K562 (cell line): ENCODE results near the gene CTCF. TPM values are rescaled to one million over a fixed set of nuclear protein-coding genes. Genes with fewer than 3 reads are reported as not detected.

Source experiments
- ATAC-seq: fragments of 200-7000 bp; cut with Tn5 transposase; 3 replicates; pipeline ENCODE4 v1.9.1; 2020; ENCODE audit warnings: moderate library complexity
- BruUV-seq: library from RNA; stranded (reverse); fragments of 400-500 nt; replicated peaks from 2 replicates; lab custom pipeline; 2021; lab: Mats Ljungman, UMichigan
- CTCF ChIA-PET: fragments of 300-600 bp; formaldehyde crosslinking; extraction: SDS; loops from one replicate; lab custom pipeline; 2021; ENCODE audit warnings: low intra/inter-chr PET ratio; lab: Yijun Ruan, JAX
- POLR2A ChIA-PET: fragments of 300-600, 350-650 bp; sonication (Branson Sonifier 250); formaldehyde crosslinking; extraction: SDS; loops from one replicate; lab custom pipeline; 2021; ENCODE audit warnings: antibody characterized with exemption, inconsistent platforms; lab: Yijun Ruan, JAX
- DNase-seq, 4 experiments: peaks; one replicate each; pipeline versions ENCODE4 v3.0.0 to v3.0.0-alpha.2; 2011 to 2018; ENCODE audit warnings: low spot score in 3 of 4, mixed read lengths in 3 of 4; ENCODE audit errors: extremely low read depth in 1 of 4
- FAIRE-seq: peaks from 2 replicates; lab custom pipeline; 2011; peaks lifted over from hg19 to GRCh38; lab: Jason Lieb, UNC
- H2AFZ ChIP-seq: 2 replicates; pipeline ENCODE4 v1.6.0; 2011; ENCODE audit warnings: low read depth, low read length, control low read depth, inconsistent platforms
- H3K27ac ChIP-seq: fragments of 200-600 bp; 3 replicates; pipeline ENCODE4 v1.8.0; 2011; ENCODE audit warnings: low read depth, mild to moderate bottlenecking, control low read depth, inconsistent platforms, low read length, moderate library complexity, mixed read lengths; ENCODE audit errors: extremely low read depth
- H3K27me3 ChIP-seq, 2 experiments: fragments of 300-600 bp in 1 of 2; 2 replicates in 1 of 2; 3 replicates in 1 of 2; pipeline versions ENCODE4 v1.6.0 to v1.8.0; 2011; ENCODE audit warnings: inconsistent platforms in 2 of 2, low read length in 2 of 2, mild to moderate bottlenecking in 1 of 2, mixed read lengths in 1 of 2, moderate library complexity in 1 of 2; ENCODE audit not compliant: control insufficient read depth in 2 of 2, insufficient read depth in 2 of 2
- H3K36me3 ChIP-seq: fragments of 300-600 bp; 3 replicates; pipeline ENCODE4 v1.8.0; 2011; ENCODE audit warnings: mild to moderate bottlenecking, low read length, inconsistent platforms; ENCODE audit not compliant: control insufficient read depth, insufficient read depth
- H3K4me1 ChIP-seq, 2 experiments: fragments of 200-600 bp in 1 of 2; replicated peaks in 1 of 2; 2 replicates in 1 of 2; 3 replicates in 1 of 2; pipeline versions ENCODE4 v1.5.1 to v1.8.0; 2011; ENCODE audit warnings: inconsistent platforms in 2 of 2, low read length in 2 of 2, mild to moderate bottlenecking in 1 of 2, mixed read lengths in 1 of 2, moderate library complexity in 1 of 2; ENCODE audit not compliant: control insufficient read depth in 2 of 2, insufficient read depth in 2 of 2
- H3K4me2 ChIP-seq: 2 replicates; pipeline ENCODE4 v1.6.1; 2011; ENCODE audit warnings: low read length, control low read depth, inconsistent platforms, mixed read lengths; ENCODE audit not compliant: insufficient read depth
- H3K4me3 ChIP-seq: fragments of 200-600 bp; sonication (generic), shearing (Covaris generic); 2 replicates; pipeline ENCODE4 v1.5.1; 2016; ENCODE audit warnings: control low read depth, inconsistent platforms
- H3K79me2 ChIP-seq: fragments of 200-600 bp; 3 replicates; pipeline ENCODE4 v1.8.0; 2011; ENCODE audit warnings: low read length, inconsistent platforms; ENCODE audit not compliant: control insufficient read depth, insufficient read depth
- H3K9ac ChIP-seq, 2 experiments: 2 replicates each; pipeline versions ENCODE4 v1.6.0 to v1.6.1; 2011; ENCODE audit warnings: low read depth in 2 of 2, low read length in 2 of 2, control low read depth in 1 of 2, inconsistent platforms in 1 of 2, mild to moderate bottlenecking in 1 of 2, mixed read lengths in 1 of 2; ENCODE audit not compliant: insufficient read depth in 1 of 2
- H3K9me1 ChIP-seq: one replicate; pipeline ENCODE4 v1.6.0; 2011; ENCODE audit warnings: inconsistent platforms, mild to moderate bottlenecking, low read length, moderate library complexity; ENCODE audit not compliant: control insufficient read depth, insufficient read depth
- H3K9me3 ChIP-seq: replicated peaks from 2 replicates; pipeline ENCODE4 v1.5.1; 2011; ENCODE audit warnings: low read depth, low read length, inconsistent platforms; ENCODE audit not compliant: control insufficient read depth, insufficient read depth
- H4K20me1 ChIP-seq: replicated peaks from 2 replicates; pipeline ENCODE4 v1.6.1; 2011; ENCODE audit warnings: low read length, inconsistent platforms, mixed read lengths; ENCODE audit not compliant: control insufficient read depth, insufficient read depth
- CBX8 ChIP-seq: fragments of 200-600 bp; sonication (generic); IDR thresholded peaks from 2 replicates; pipeline ENCODE4 v1.6.1; 2012; ENCODE audit warnings: borderline replicate concordance, mixed run types, low read depth, mild to moderate bottlenecking, moderate library complexity, mixed read lengths, low read length, control low read depth, inconsistent platforms; ENCODE audit not compliant: poor library complexity, severe bottlenecking; ENCODE audit errors: extremely low read depth
- DDX20 ChIP-seq: fragments of 450-650 bp; IDR thresholded peaks from 2 replicates; pipeline ENCODE4 v1.6.1; 2016; ENCODE audit warnings: missing genetic modification characterization, low read depth, mild to moderate bottlenecking, missing compliant biosample characterization, moderate library complexity
- DLX4 ChIP-seq: fragments of 250-450 bp; sonication (Bioruptor Pico); IDR thresholded peaks from 2 replicates; pipeline ENCODE4 v1.6.1; 2021; ENCODE audit warnings: mild to moderate bottlenecking
- KLF10 ChIP-seq: fragments of 250-450 bp; sonication (Bioruptor Pico); IDR thresholded peaks from 2 replicates; pipeline ENCODE4 v1.6.1; 2021; ENCODE audit warnings: matching md5 sums
- KLF6 ChIP-seq: fragments of 250-450 bp; sonication (Bioruptor Pico); IDR thresholded peaks from 2 replicates; pipeline ENCODE4 v1.4.0; 2020; ENCODE audit warnings: mild to moderate bottlenecking, moderate library complexity, borderline replicate concordance
- MXI1 ChIP-seq: IDR thresholded peaks from 2 replicates; pipeline ENCODE4 v1.6.1; 2011; ENCODE audit warnings: low read depth, mild to moderate bottlenecking, improper control_type of control experiment, low read length
- NBN ChIP-seq: fragments of 450-650 bp; IDR thresholded peaks from 2 replicates; pipeline ENCODE4 v1.6.1; 2016; ENCODE audit warnings: low read depth, mild to moderate bottlenecking
- NR1H2 ChIP-seq: sonication (generic); formaldehyde crosslinking; IDR thresholded peaks from 2 replicates; pipeline ENCODE4 v1.4.0; 2020; ENCODE audit warnings: mild to moderate bottlenecking, missing genetic modification reagents
- ZNF175 ChIP-seq: fragments of 200-800 bp; sonication (Bioruptor generic); IDR thresholded peaks from 2 replicates; pipeline ENCODE4 v1.6.1; 2016; ENCODE audit warnings: low read depth, mild to moderate bottlenecking, missing genetic modification characterization, missing compliant biosample characterization
- in situ Hi-C: fragments of 300-500 bp; cut with MboI; formaldehyde crosslinking; loops from 4 replicates; pipeline ENCODE4 v1.15.0; 2018; ENCODE audit warnings: inconsistent platforms, mixed read lengths
- intact Hi-C: fragments of 100-400 bp; cut with micrococcal nuclease; formaldehyde crosslinking; loops from 2 replicates; pipeline ENCODE4 v1.14.2; 2022
- polyA plus RNA-seq, 8 experiments: library from polyadenylated mRNA; depleted of rRNA in 4 of 8; stranded (reverse) in 5 of 8; unstranded in 3 of 8; fragments of >200 nt; fragmentation: Nextera tagmentation in 2 of 8; fragmentation: Illumina TruSeq in 1 of 8; extraction: Ambion mirVana in 2 of 8; extraction: Trizol in 1 of 8; gene quantifications; 2 replicates each; pipeline versions ENCODE4 v1.2.1 to v1.2.3, GENCODE V29; 2011 to 2014; ENCODE audit warnings: inconsistent platforms in 1 of 8, missing spikeins in 1 of 8
- total RNA-seq, 7 experiments: library from RNA; depleted of rRNA in 6 of 7; stranded (reverse); fragments of >200 nt in 6 of 7; fragmentation: Illumina TruSeq in 2 of 7; extraction: Trizol in 2 of 7; gene quantifications; 2 replicates each; pipeline versions ENCODE4 v1.2.1 to v1.2.3, GENCODE V29; 2011 to 2021; ENCODE audit warnings: low replicate concordance in 1 of 7

CTCF gene
- total and polyA plus RNA-seq, 9 of the 15 experiments (the other 6 are each of a cell fraction or from before 2014, with no cell fraction given): 7.8 to 49.2 (median 33.9) TPM

- no peak for TF ChIP-seq DLX4
- TF ChIP-seq KLF6: no peak
- no peak for TF ChIP-seq ZNF175 (CRISPR knock-in tag)
- TF ChIP-seq NR1H2: no peak
- TF ChIP-seq DDX20 (tag): no peak
- no peak for TF ChIP-seq NBN
- TF ChIP-seq MXI1: no peak
- no peak for TF ChIP-seq KLF10 (CRISPR knock-in tag)
- TF ChIP-seq, all 486 proteins: peak for 0
These were observed 99.7 kb downstream of the CTCF start (continued) for GRCh38 chr16:67661886-67662652.

DNA sequence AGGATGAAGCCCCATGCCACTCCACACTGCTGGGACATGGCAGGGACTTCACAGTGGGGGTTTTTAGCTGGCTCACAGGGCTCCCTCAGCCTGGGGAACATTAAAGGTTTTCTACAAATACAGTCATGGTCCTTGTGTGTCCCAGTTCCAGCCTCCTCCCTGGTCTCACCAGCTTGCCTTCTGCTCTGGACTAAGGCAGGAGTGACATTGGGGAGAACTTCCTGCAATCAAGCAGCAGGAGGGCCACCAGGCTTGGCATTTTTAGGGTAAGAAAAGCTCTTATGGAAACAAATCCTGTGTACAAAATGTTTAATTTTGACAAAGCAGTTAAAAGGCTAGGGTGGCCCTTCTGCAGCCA is 100.3 kb downstream of the CTCF start:
- in situ Hi-C loops: no loop called here
- peaks cover 17% of the 10 kb centered on the region for H3K79me2 ChIP-seq
- H3K9ac ChIP-seq: 0 out of 4 replicates have a peak overlapping the region, but pooled peaks of 1 of the 2 experiments have one; percentile 14
- no peaks in the 10 kb centered on the region for H3K27me3 ChIP-seq
- H2AFZ ChIP-seq: no peak overlapping the region
- no peak overlapping the region for H3K4me3 ChIP-seq
- ChIA-PET POLR2A (interaction anchor here (0.5 to 1.2 kb wide), 4 partner anchors 10 to 285 kb away, joined by 3 to 5 read pairs (median 4); no protein-coding TSS in a partner anchor), CTCF (no interaction called here)
- TF ChIP-seq CBX8: no peak
- no TSS peak for BruUV-seq
- peaks cover 17 to 69% of the 10 kb centered on the region in 2 experiments for H3K4me1 ChIP-seq
- ATAC-seq (no peak), DNase-seq (no peak), FAIRE-seq (no peak)
- no peak overlapping the region for H3K4me2 ChIP-seq
- intact Hi-C loops: no loop called here
- peaks cover 20% of the 10 kb centered on the region for H3K36me3 ChIP-seq
- no peak overlapping the region for H3K27ac ChIP-seq
- peaks cover 10% of the 10 kb centered on the region; the same call in 1 of the 2 replicates for H4K20me1 ChIP-seq
- H3K9me3 ChIP-seq: no peaks in the 10 kb centered on the region
- no peaks in the 10 kb centered on the region for H3K9me1 ChIP-seq
